ENCODE results near the gene HCK.

Gene HCK

DNA sequence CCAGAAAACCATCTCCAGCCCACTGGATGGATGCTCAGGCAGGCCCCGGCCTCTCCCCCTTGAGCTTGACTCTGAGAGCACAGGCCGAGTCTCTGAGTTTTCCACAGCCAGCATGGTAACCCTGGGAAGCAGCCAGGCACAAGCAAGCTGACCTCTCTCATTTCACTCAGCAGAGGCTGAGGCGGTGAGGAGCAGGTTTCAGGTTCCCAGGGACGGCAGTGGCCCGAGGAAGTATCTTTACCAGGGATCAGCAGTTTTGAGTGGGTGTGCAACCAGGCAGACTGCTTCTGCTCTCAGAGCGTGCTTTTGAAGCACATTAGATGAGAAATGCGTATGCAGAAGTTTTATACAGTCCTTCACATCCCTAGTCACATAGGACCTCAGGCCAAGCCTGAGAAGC is 12.6 kb downstream of the HCK start:
- DNase-seq: no peak

DNA sequence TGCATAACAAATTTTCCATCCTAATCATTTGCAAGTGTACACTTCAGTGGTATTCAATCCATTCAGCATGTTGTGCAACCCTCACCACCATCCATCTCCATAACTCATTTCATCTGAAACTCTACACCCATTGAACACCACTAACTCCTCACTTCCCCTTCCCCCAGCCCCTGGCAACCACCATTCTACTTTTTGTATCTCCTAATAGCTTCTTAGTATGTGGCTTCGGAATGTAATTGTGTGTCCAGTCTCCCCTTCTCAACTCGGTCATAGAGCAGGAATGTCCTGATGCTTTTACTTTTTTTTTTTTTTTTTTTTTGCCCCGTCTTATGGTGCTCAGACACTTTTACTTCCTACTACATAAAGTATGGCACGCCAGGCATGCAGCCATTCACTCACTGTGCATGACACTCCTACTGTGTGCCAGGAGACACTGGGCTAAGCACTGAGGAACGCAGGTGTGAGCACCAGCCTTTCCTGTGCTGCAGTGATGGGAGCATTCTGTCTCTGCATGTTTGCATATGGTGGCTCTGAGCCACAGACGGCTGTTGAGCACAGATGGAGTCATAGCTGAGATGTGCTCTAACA is 15.3 kb downstream of the HCK start:
- no peak for DNase-seq

DNA sequence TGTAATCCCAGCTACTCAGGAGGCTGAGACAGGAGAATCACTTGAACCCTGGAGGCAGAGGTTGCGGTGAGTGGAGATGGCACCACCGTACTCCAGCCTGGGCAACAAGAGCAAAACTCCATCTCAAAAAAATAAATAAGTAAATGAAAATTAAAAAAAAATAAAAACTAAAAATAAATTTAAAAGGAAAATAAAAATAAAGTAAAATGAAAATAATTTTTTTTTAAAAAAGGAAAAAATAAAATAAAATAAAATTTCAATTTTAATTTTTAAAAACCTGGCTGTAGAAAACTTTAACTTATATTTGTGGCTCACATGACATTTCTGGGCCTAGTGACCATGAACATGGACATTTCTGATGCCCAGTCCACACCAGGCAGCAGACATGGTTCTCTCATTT is 16.1 kb downstream of the HCK start:
- no peak for DNase-seq

DNA sequence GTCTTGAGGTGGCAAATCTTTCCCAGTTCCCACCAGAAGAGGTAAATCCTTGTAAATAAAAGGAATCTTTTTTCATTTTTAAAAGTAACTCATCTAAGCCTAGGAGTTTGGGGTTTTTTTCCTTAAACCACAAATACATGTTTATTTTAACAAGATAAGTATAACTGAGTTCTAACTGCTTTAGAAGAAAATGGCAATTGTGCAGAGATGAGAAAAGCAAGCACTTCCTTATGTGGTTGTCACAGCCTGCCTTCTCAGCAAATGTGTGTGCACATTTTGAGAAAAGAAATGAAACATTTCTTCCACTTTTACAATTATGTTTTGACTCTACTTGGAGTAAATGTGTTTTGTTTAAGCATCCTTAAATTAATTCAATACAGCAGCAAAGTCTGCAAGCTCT is 17.7 kb downstream of the HCK start:
- DNase-seq: no peak

DNA sequence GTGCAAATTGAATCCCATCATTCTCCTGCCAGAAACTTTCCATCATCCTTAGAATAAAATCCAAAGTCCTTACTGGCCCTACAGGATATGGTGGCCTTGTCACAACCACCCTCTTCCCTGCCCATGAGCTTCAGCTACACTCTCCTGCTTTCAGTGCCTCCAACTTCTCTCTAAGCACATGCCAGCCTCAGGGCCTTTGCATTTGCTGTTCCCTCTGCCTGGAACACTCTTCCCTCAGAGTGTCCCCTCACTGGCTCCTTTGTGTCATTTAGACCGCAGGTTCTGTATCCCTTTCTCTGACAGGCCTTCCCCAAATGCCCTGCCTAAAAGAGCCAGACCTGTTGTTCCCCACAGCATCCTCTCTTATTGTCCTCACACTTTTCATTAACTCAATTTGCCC is 18.2 kb downstream of the HCK start:
- no peak for DNase-seq

DNA sequence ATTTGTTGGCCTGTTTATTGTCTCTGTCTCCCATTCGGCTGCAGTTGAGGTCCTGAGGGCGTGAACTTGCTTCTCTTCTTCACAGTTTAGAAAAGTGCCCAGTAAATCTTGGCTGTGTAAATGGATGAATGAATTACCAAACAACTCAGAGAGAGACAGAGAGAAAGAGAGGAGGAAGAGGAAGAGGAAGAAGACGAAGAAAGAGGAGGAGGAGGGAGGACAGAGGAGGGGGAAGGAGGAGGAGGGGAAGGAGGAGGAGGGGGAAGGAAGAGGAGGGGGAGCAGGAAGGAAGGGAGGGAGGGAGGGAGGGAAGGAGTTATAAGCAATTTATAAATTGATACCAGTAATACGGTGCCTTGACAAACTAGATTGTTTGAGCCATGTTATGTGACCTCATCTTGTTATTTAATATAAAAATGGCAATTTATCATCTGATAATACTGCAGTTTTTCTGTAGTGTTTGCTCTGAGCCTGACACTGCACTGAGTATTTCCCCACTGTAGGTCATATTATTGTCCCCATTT is 18.7 kb downstream of the HCK start:
- no peak for DNase-seq

DNA sequence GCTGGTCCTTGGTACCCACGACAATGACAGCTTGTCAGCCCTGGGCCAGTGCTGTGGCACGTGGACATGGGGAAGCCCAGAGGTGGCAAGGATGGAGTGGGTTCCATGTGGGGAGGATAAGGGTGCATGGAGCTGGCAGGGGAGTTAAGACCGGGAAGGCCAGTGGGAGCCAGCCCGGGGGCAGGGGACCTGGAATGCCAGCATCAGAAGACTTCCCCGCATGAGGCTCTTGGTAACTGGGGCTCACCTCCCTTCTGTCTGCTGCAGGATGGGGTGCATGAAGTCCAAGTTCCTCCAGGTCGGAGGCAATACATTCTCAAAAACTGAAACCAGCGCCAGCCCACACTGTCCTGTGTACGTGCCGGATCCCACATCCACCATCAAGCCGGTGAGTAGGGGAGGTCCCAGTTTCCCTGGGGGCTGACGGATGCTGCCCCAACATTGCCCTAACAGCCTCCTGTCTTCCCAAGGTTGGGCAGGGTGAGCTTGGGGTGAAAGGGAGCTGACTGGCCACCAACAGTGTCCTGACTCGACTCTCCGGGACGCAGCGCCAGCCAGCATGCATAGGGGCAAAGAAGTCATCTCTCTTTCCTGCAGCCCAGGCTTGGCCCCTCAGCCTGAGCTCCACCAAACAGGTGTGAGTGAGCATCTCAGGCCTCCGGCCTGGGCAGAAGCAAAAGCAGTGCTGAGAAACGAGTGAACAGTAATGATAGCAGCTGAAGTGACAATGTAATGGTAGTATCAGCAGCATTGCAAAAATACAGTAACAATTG is 19.5 kb downstream of the HCK start:
- DNase-seq: no peak

DNA sequence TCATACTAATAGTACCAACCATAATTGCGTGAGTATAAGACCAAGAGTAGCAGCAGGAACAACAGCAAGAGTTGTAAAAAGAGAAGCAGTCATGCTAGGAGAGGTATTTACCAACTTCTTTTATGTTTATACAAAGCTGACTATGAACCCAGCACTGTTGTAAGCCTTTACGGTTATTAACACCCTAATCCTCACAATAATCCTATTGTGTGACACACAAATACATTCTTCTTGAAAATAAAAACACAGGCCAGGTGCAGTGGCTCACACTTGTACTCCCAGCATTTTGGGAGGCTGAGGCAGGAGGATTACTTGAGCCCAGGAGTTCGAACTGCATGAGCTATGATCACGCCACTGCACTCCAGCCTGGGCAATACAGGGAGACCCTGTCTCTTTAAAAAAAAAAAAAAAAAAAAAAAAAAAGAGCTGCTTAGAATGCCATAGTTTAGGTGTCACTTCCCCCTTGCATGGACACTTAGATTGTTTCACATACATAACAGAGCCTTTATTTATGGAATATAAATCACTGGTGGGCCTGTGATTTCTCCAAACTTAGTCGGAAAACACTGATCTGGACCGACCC is 20.2 kb downstream of the HCK start:
- DNase-seq: no peak

DNA sequence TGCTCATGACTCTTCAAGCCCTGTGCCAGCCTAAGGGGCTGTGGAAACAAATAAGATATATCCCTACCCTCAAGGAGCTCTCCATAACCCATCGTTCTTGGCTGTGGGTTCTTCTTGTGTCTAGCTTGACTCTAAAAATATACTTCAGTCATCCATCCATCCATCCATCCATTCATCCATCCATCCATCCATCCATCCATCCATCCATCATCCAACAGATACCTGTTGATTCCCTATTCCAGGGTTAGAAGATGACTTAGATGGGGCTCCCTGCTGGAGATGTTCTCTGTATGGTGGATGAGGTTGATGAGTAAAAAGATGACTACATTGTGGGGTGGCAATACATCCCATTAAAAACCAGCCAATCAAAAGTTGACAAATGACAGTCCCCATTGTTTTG is 23.5 kb downstream of the HCK start:
- DNase-seq: no peak

DNA sequence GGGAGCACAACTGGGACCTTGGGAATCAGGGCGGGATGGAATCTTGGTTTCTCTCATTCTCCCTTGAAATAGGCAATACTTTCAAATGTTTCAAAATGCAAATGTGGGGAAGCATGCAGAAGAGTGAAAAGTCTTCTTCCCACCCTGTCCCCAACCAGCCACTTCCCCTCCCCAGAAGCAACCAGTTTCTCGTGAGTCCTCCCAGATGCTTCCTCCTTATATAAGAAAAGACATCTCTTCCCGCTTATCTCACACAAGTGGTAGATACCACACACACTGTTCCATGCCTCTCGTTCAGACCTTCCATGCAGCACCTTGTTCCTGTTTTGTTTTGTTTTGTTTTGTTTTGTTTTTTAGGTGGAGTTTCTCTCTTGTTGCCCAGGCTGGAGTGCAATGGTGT is 25.1 kb downstream of the HCK start:
- DNase-seq: no peak

DNA sequence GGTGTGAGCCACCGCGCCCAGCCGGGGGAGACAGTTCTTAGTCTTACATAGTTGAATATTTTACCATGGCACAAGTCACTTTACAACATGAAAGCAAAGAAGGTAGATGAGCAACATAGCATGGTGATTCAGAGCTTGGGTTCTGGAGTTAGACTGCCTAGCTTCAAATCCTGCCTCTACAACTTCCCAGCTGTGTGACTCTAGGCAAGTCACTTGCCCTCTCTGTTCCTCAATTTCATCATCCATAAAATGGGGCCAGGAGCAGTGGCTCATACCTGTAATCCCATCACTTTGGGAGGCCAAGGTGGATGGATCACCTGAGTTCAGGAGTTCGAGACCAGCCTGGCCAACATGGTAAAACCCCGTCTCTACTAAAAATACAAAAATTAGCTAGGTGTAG is 26.3 kb downstream of the HCK start:
- DNase-seq: no peak

DNA sequence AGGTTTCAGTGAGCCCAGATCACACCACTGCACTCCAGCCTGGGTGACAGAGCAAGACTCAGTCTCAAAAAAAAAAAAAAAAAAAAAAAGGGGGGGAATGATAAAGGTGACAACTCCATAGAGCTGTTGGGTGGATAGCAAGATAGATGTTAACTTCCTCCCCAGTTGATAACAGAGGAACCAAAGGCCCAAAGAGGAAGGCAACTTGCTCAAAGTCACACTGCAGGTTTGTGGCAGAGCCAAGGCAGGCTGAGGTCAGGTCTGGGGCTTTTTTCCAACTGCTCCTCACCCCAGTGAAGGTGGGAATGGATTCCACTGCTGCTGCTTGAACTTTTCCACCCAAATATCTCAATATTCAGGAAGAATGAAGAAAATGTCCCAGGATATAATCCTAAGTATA is 26.7 kb downstream of the HCK start:
- DNase-seq: no peak

DNA sequence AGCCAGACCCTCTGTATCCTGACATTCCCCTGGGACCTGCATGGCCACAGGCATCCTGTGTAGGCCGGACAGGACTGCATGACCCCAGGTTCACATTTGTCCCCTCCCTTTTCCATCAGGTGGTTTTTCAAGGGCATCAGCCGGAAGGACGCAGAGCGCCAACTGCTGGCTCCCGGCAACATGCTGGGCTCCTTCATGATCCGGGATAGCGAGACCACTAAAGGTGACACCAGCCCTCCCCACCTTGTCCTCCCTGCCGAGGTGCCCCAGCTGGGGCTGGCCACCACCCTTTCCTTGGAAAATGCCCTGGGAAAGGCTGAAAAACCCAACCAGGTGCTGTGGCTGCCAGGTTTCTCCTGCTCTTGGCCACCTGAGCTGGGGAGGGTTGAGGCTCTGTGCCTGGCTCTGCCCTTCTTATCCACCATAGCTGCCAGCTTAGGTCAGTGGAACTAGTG is 27.6 kb downstream of the HCK start:
- no peak for DNase-seq

DNA sequence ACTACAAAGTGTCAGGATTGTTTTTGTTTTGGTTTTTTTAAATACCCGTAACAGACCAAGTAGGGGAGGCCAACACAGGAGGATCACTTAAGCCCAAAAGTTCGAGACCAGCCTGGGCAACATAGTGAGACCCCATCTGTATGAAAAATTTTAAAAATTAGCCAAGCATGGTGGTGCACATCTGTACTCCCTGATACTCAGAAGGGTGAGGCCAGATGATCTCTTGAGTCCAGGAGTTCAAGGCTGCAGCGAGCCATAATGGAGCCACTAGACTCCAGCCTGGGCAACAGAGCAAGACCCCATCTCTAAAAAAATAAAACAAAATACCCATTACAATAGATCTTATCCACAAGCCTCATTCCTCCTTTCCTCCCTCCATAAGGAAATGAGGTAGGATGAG is 28.7 kb downstream of the HCK start:
- DNase-seq: no peak

DNA sequence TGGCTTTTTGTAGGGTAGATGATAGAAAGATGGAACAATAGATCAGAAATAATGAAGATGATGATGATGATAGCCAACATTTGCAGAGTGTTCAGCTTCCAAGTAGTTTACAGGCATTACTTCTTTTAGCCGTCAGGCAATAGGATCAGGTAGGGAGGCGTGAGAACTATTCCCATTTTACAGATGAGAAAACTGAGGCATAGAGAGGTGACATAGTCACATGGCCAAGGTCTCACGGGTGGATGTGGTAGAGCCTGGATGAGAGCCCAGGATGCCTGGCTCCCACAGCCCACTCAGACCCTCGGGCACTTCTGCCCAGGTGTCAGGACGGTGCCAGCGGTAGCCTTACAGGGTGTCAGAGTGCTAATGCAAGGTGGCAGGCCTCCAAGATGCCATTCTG is 31.4 kb downstream of the HCK start:
- no peak for DNase-seq

DNA sequence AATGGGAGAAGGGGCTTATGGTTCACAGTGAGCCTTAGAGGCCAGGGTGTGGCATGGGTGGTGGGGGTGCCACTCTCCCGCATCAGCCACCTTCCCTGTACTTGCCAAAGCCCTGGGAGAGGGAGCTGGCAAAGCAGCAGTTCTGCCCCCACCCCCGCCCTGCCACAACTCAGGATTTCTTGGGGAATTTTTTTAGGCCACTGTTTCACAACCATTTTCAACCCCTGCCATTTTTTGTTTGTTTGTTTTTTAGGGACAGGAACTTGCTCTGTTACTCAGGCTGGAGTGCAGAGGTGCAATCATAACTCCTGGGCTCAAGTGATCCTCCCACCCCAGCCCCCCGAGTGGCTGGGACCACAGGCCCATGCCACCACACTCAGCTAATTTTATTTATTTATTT is 35.0 kb downstream of the HCK start:
- DNase-seq: no peak

DNA sequence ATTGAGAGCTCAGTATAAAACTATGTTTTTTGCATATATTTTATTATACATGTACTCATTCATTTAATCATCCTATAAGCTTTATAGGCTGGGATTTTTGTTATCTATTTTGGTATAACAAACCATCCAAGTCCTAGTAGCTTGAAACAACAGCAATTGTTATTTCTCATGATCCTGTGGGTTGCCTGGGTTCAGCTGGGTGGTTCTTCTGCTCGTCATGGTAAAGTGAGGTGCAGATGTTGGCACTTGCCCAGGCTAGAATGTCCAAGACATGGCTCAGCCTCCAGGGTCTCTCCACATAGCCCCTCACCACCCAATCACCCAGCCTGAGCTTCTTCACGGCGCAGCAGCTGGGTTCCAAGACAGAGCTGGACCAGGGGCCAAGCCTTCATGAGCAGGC is 36.7 kb downstream of the HCK start:
- DNase-seq: no peak

DNA sequence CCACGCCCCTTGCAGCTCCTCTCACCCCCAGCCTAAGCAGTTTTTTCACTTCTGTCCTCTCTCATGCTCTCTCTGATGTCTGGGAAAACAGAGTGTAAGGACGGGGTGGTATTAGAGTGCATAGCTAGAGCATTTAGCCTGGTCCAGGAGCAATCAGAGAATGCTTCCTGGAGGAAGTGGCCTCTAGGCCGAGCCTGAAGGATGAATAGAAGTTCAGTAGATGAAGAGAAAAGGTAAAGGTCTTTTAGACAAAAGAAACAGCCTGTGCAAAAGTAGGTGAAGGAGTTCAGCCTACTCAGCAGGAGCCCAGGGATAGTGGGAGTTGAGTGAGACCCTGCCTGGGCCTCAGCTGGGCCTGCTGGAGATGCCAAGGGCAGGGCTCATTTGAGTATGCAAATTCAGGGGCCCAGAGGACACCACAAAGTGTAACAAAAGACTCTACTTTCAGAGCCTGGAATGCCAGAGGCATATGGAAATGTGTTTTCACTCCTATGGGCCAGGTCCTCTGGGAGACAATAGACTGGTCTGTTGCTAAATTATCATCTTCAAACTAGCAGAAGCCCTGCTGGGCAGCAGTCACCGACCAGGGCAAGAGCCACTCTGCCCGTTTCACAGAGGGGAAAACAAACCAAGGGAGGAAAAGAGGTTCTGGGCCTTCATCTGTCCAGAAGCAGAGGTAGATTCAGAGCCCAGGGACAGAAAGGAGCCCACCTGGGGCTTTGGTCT is 37.8 kb downstream of the HCK start:
- DNase-seq: no peak

DNA sequence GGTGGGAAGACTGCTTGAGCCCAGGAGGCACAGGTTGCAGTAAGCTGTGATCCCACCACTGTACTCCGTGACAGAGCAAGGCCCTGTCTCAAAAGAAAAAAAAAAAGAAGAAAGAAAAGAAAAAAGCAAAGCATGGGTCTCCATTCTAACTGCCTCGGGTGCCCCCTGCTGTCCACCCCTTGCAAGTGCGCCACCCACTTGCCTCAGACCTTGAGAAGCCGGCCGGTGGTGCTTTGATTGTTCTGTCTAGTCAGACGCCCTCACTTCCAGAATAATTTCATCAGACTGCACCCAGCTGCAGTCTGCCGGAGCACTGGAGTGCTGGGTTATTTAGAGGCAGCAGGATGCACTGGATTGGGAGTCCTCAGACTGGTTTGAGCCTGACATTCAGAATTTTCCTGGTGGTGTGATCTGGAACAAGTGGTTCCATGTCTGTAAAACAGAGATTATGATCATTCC is 39.9 kb downstream of the HCK start:
- peak; percentile 72 for DNase-seq

DNA sequence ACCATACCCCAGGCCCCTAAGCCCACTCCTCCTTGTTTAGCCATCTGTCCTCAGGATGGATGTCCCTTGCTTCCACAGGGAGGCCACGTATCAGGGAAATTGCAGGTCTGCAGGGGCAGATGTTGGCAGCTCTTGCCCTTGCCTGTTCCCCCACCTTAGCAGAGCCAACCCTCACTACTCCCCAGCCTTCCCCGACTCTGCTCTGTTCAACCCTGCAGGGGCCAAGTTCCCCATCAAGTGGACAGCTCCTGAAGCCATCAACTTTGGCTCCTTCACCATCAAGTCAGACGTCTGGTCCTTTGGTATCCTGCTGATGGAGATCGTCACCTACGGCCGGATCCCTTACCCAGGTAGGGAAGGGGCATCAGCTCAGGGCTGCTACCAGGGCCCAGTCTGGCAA is 46.7 kb downstream of the HCK start:
- DNase-seq: no peak

DNA sequence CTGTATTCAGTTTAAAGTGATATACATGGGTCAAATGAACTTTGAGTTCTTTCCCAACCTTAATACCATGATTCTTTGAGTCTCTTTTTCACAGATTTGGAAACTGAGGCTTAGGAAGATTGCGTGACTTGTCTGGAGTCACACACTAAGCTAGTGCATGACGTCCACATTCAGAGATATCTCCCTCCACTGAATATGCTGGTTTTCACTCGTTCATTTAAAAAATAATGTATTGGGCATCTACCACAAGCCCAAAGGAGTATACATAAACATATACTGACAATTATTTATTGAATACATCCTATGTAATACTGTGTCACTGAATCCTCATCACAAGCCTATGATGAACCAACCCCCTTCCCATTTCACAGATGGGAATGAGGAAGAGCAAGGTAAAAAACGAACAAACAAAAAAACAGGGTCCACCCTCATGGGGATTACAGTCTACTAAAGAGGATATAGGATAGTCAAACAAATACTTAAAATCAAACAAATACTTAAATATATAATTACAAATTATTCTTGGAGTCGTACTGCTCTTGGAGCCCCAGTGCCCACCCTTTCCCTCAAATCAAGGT is 56.9 kb downstream of the HCK start:
- DNase-seq: no peak

DNA sequence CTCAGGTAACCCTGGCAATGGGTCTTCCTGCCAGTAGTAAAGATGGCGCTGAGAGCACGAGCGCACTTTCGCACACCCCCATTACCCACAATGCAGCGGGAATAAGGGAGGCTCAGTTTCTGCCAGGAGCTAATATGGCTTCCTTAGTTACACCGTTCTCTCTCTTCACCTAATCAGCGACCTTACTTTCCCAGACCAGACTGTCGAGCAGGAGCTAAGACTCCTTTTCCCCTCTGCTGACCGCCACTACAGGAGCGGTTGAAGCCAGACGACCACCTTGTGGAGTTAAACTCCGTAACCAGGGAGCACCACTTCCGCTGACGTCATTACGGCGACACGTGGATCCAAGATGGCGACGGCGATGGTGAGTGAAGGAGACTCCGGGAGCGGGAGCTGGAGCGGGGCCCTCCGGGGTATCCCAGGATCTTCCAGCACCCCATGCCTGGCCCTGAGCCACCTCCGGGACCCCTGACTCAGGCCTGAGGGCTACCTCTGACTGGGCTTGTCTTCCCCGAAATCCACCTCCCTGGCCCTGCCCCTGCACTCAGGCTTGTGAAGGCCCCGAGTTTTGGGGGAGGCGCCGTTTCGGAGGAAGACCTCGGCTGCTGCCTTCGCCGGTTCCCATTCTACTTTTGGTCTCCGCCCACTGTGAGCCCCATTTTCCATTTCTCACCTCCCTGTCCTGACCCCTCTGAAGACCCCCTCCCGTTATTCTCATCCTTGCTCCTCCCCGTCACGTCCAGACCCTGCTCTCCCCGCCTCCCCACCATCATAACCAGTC is 57.5 kb downstream of the HCK start, which contains the start of gene TM9SF4:
Gene TM9SF4, plus strand, starts transcription at position 323 of the 781 bp plus-strand sequence. Its CDS starts 27 bp downstream, at position 350.
- peak; percentile 85 for DNase-seq

Measured in activated gamma-delta T cell treated with Interleukin-2 at 50 U/mL for 16 hours (primary cell).